ENCODE results near the gene SHC1. TPM values are rescaled to one million over a fixed set of nuclear protein-coding genes. Genes with fewer than 3 reads are reported as not detected.
"Not testable (repeated sequence)": the region's sequence is repeated elsewhere in the genome, so short reads cannot be mapped to it uniquely, and the experiment has no call there.

Gene SHC1
- total RNA-seq, 1 experiment from 2014 or later, result 333 TPM

DNA sequence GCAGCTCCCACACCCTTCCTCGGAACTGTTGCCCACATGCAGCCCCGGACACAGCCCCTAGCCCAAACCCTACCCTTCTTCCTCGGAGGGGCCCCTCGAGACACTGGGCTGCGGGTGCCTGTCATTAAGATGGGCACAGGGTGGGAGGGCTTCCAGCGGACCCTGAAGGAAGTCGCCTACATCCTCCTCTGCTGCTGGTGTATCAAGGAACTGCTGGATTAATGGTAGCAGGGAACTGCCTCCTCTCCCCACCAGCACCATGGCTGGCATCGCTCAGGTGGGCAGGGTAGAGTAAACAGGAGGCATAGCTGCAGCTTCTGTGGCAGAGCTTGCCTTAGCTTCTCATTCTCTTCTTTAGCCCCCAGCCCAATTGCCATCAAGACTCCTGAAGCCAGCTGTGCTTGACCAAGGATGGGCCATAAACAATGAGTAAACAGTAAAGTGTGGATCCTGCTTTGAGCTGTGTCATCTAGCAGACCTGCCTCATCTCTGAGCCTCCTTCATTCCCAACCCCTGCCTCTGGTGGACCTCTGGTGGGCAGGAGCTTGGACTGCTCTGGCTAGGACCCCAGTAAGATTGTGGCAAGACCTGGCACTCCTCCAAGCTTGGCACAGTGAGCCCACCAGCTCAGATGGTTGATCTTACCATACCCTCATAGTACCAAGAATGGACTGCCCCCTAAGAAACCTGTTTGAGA lies 23.2 kb upstream of the SHC1 start, which contains the start of gene LENEP:
LENEP (plus strand) TSS at position 15 of the 697 bp plus-strand sequence; CDS start at position 37, 22 bp downstream.
- no peak for DNase-seq
- Histone ChIP-seq H3K4me3 (ENCODE audit: insufficient read depth, low read depth, low read length) (no peak within 1 kb of the TSS), H3K27me3 (ENCODE audit: control insufficient read depth, insufficient read depth, low read length) (no peaks in the 10 kb centered on the region; the same call in 1 of the 2 replicates), H3K36me3 (replicated peaks; ENCODE audit: control insufficient read depth, insufficient read depth, low read length) (peaks cover 14% of the 10 kb centered on the region)

DNA sequence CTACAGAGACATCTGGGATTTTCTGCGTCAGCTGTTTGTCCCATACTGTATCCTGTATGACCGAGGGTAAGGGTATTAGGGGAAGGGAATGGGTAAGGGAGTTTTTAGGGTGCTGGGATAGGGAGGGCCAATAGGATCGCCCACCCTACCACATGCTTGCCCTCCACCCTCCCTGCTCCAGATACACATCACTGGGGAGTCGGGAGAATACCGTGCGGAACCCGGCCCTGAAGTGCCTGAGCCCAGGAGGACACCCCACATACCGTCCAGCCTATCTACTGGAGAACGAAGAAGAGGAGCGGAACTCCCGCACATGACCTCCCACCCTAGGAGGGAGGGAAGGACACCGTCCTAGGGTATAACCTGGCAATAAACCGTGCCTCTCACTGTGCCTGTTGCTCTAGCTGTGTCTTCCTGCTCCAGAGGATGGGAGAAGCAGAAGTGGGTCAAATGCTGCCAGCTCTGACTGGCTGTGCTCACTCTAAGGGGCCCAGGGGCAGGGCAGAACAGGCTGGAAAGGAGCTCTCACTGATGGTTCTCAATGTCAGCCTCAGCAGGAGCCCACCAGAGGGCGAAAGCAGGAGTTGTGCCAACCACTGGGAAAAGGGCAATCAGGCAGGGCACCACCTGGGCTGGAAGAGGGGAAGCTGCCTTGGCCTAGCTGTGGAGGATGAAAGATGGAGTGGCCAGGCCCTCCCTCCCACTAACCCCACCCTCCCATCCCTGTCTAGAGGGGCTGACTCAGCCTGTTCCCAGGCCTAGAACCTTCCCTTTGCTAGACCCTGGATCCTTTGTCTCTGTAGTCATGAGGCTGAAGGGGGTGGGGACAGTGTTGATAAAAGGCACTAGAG lies 22.4 kb upstream of the SHC1 start:
- Histone ChIP-seq H3K4me3 (ENCODE audit: insufficient read depth, low read depth, low read length) (no peak overlapping the region), H3K36me3 (replicated peaks; ENCODE audit: control insufficient read depth, insufficient read depth, low read length) (peaks cover 21% of the 10 kb centered on the region), H3K27me3 (ENCODE audit: control insufficient read depth, insufficient read depth, low read length) (no peaks in the 10 kb centered on the region; the same call in 1 of the 2 replicates)
- DNase-seq, result peak; percentile 59

DNA sequence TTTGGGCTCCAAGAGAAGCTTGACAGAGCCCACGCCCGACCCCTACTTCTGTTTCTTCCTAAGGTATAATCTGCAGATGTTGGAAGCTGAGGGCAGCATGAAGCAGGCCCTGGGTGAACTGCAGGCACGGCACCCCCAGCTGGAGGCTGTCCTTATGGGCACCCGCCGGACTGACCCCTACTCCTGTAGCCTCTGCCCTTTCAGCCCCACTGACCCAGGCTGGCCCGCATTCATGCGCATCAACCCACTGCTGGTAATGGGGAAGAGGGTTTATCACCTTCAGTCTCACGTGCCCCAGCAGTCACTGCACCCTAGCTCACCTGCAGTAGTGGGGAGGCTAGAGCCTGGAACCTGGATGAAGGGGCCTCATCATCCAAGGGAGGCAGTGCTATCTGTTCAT lies 19.7 kb upstream of the SHC1 start:
- no peaks in the 10 kb centered on the region for H3K27me3 ChIP-seq (ENCODE audit: control insufficient read depth, insufficient read depth, low read length)
- H3K4me3 ChIP-seq (ENCODE audit: insufficient read depth, low read depth, low read length), result no peak overlapping the region
- H3K36me3 ChIP-seq (replicated peaks; ENCODE audit: control insufficient read depth, insufficient read depth, low read length), result peaks cover 32% of the 10 kb centered on the region
- DNase-seq, result no peak

DNA sequence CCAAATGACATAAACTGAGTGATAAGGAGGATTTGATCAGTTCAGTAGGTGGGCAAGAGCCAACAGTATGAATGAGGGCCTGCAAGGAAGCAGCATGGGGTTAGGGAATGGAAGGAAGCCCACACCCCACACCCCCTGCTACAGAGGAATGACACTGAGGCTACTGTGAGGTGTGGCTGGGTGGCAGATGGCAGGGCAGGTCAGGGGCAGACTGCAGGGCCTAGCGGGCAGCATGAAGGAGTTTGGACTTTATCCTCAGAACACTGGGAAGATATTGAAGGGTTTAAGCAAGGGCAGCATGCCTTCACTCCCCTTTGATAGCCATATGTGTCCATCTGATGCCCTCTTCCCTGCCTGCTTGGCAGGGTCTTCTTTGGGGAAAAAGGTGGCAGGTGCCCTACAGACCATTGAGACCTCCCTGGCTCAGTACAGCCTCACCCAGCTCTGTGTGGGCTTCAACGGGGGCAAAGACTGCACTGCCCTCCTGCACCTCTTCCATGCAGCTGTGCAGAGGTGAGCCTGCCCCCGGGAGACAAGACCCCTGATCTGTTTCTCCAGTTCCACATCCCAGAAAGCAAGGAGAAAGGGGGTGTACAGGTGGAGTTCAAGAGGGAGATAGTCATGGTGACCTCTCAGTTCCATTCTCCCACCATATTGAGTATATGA lies 18.8 kb upstream of the SHC1 start:
- Histone ChIP-seq H3K4me3 (ENCODE audit: insufficient read depth, low read depth, low read length) (no peak overlapping the region), H3K36me3 (replicated peaks; ENCODE audit: control insufficient read depth, insufficient read depth, low read length) (peaks cover 33% of the 10 kb centered on the region), H3K27me3 (ENCODE audit: control insufficient read depth, insufficient read depth, low read length) (no peaks in the 10 kb centered on the region)
- DNase-seq, result no peak

DNA sequence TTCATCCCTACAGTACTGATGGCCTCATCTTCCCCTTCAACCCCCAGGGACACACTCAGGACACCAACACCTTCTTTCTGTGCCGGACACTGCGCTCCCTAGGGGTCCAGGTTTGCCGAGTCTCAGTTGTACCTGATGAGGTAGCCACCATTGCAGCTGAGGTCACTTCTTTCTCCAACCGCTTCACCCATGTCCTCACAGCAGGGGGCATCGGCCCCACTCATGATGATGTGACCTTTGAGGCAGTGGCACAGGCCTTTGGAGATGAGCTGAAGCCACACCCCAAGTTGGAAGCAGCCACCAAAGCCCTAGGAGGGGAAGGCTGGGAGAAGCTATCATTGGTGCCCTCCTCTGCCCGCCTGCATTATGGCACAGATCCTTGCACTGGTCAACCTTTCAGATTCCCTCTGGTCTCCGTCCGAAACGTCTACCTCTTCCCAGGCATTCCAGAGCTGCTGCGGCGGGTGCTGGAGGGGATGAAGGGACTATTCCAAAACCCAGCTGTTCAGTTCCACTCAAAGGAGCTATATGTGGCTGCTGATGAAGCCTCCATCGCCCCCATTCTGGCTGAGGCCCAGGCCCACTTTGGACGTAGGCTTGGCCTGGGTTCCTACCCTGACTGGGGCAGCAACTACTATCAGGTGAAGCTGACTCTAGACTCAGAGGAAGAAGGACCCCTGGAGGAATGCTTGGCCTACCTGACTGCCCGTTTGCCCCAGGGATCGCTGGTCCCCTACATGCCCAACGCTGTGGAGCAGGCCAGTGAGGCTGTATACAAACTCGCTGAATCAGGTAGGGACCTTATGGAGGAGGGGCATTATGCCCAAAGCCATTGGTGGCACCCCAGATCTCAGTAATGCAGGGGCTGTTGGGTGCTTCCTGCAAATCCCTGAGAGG lies 17.8 kb upstream of the SHC1 start:
- Histone ChIP-seq H3K36me3 (replicated peaks; ENCODE audit: control insufficient read depth, insufficient read depth, low read length) (peaks cover 33% of the 10 kb centered on the region), H3K4me3 (ENCODE audit: insufficient read depth, low read depth, low read length) (no peak overlapping the region), H3K27me3 (ENCODE audit: control insufficient read depth, insufficient read depth, low read length) (no peaks in the 10 kb centered on the region)
- DNase-seq, result no peak

DNA sequence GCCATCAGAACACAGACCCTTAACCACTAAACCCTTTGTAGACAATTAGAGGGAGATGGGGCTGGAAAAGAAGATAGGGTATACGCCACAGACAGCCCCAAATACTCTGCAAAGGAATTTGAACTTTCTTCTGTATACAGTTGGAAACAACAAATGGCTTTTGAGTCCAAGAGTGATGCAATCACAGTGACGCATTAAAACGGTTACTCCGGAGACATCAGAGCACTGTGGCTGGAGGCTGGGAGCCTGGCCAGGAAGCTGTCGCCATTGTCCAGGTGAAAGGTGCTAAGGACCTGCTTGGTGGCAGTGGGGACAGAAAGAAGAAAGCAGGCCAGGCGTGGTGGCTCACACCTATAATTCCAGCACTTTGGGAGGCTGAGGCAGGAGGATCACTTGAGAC lies 16.8 kb upstream of the SHC1 start:
- no peak for DNase-seq
- Histone ChIP-seq H3K27me3 (ENCODE audit: control insufficient read depth, insufficient read depth, low read length) (no peaks in the 10 kb centered on the region), H3K36me3 (replicated peaks; ENCODE audit: control insufficient read depth, insufficient read depth, low read length) (peaks cover 33% of the 10 kb centered on the region), H3K4me3 (ENCODE audit: insufficient read depth, low read depth, low read length) (no peak overlapping the region)

DNA sequence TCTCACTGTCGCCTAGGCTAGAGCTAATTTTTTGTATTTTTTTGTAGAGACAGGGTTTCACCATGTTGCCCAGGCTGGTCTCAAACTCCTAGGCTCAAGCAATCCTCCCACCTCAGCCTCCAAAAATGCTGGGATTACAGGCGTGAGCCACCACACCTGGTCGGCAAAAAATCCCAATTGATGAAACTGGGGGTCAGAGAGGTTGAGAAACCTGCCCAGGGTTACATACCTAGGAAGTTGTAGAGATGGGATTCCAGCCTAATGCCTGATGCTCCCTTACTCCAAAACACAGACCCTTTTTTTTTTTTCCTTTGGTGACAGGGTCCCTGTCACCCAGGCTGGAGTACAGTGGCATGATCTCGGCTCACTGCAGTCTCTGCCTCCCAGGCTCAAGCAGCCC lies 16.2 kb upstream of the SHC1 start:
- H3K36me3 ChIP-seq (replicated peaks; ENCODE audit: control insufficient read depth, insufficient read depth, low read length), result peaks cover 33% of the 10 kb centered on the region
- DNase-seq; H3K27me3 ChIP-seq (ENCODE audit: control insufficient read depth, insufficient read depth, low read length): not testable (repeated sequence)

DNA sequence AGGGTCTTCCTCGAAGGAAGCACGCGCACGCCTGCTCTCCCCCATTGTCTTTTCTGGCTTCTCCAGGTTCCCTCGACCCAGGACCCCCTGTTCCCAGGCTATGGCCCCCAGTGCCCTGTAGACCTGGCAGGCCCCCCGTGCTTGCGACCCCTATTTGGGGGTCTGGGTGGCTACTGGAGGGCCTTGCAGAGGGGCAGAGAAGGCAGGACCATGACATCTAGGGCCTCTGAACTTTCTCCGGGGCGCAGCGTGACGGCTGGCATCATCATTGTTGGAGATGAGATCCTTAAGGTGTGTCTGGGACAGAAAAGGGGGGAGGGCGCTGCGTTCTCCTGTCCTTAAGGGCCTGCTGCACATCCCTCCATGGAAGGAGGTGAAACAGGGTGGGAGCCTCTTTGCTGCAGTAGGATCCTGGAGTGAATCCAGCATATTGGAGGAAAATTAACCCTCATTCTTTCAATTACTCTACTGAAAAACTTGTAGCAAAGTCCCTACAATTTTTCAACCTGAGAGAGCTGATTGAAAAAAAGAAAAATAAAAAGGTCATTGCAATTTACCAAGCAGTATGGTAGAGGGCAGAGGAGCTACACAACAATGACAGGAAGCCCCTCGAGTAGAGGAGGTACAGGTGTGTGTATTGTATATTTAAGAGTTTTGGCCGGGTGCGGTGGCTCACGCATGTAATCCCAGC lies 13.4 kb upstream of the SHC1 start:
- peak; percentile 46 for DNase-seq
- Histone ChIP-seq H3K36me3 (replicated peaks; ENCODE audit: control insufficient read depth, insufficient read depth, low read length) (peaks cover 27% of the 10 kb centered on the region), H3K27me3 (ENCODE audit: control insufficient read depth, insufficient read depth, low read length) (no peaks in the 10 kb centered on the region), H3K4me3 (ENCODE audit: insufficient read depth, low read depth, low read length) (peak overlapping the region; percentile 97)

More for the DNA sequence above, 16.2 kb upstream of the SHC1 start:
- H3K4me3 ChIP-seq (ENCODE audit: insufficient read depth, low read depth, low read length), result not testable (repeated sequence)

DNA sequence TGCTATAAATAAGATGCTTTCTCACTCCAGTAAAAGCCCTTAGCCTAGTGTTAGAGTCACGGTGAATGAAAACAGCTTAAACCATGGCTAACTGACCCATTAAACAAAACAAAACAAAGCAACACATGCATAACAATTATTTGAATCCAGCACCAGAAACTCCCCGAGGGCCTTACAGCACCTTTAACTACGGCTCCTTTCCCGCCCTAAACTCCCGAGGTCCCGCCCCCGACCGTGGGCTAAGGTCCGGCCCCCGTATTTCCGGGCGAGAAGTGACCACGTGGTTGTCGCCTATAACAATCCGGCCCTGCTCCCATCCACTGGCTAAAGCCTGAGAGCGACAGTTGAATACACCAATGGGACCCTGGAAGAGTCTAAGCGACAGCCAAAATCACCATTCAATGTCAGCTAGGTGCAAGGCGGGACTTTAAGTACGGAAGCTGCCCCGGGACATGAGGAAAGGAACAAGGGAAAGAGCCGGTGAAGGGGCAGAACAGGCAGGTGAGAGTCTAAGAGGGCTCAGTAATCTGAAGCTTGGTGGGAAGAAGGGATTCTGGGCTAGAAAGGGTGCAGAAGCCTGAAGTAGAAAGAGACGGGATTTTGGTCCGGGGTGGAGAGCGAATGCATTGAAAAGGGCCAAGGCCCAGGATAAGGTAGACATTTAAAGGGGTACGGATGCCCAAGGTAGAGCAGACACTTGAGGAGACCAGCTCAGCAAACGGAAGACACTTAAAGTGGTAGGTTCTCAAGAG lies 12.5 kb upstream of the SHC1 start, which contains the start of gene FLAD1:
FLAD1 (plus strand) TSS at position 448 of the 752 bp plus-strand sequence. CDS start 351 bp downstream, outside the sequence.
- peak; percentile 98 for DNase-seq
- no peaks in the 10 kb centered on the region for H3K27me3 ChIP-seq (ENCODE audit: control insufficient read depth, insufficient read depth, low read length)
- H3K4me3 ChIP-seq (ENCODE audit: insufficient read depth, low read depth, low read length), result peak within 1 kb of the TSS; percentile 97
- H3K36me3 ChIP-seq (replicated peaks; ENCODE audit: control insufficient read depth, insufficient read depth, low read length), result peaks cover 22% of the 10 kb centered on the region

DNA sequence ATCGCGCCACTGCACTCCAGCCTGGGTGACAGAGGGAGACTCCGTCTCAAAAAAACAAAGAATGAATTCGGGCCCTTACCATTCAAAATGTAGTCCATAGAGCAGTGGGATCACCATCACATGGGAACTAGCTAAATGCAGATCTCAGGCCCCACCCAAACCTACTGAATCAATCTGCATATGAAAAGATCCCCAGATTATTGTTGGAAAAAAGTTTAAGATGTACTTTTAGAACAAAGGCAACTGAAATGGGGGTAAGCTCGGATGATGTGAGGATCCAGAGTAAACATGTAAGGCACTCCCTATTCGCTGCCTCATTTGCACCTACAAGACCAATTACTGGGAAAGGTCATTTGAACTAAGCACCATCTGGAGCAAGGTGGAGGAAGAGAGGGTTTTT lies 11.8 kb upstream of the SHC1 start:
- DNase-seq, result no peak
- H3K36me3 ChIP-seq (replicated peaks; ENCODE audit: control insufficient read depth, insufficient read depth, low read length), result peaks cover 19% of the 10 kb centered on the region
- H3K27me3 ChIP-seq (ENCODE audit: control insufficient read depth, insufficient read depth, low read length), result no peaks in the 10 kb centered on the region
- peak overlapping the region; percentile 38 for H3K4me3 ChIP-seq (ENCODE audit: insufficient read depth, low read depth, low read length)

DNA sequence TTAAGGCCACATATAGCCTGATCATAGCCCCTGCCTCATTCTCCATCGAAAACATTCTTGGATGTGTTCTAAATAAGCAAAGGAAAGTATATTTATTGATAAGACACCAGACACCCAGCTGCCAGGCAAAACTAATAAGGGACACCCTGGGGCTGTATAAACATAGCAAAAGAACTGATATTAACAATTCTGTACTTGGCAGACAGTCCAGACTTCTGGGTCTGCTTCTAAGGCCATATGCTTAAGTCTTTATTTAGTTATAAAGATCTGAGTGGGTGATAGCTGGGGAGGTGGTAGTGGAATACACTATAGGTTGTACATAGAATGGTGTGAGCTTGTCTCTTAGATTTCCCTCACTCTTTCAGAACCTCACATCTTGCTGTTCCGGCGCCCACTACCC lies 7.8 kb upstream of the SHC1 start:
- no peak for DNase-seq
- no peaks in the 10 kb centered on the region for H3K27me3 ChIP-seq (ENCODE audit: control insufficient read depth, insufficient read depth, low read length)
- H3K4me3 ChIP-seq (ENCODE audit: insufficient read depth, low read depth, low read length), result no peak overlapping the region
- H3K36me3 ChIP-seq (replicated peaks; ENCODE audit: control insufficient read depth, insufficient read depth, low read length), result peaks cover 13% of the 10 kb centered on the region

DNA sequence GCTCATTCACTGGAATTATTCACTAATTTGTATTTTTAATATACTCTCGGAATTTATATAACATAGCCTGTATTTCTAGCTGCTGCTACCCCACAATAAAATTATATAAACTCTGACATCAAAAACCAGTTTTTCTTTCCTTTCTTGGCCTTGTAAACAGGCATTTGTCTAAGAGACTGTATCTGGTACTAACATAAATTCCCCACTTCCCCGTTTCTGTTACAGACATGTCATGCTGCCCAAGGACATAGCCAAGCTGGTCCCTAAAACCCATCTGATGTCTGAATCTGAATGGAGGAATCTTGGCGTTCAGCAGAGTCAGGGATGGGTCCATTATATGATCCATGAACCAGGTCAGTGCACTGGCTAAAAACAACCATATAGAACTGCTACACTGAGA lies 7.2 kb upstream of the SHC1 start:
- DNase-seq; H3K4me3 ChIP-seq (ENCODE audit: insufficient read depth, low read depth, low read length); H3K27me3 ChIP-seq (ENCODE audit: control insufficient read depth, insufficient read depth, low read length): not testable (repeated sequence)
- peaks cover 13% of the 10 kb centered on the region for H3K36me3 ChIP-seq (replicated peaks; ENCODE audit: control insufficient read depth, insufficient read depth, low read length)

Measured in H7 (cell line).